GM21367 (cell line): Measurements from ENCODE around the gene STX4.
"Not testable (repeated sequence)": the region's sequence is repeated elsewhere in the genome, so short reads cannot be mapped to it uniquely, and the experiment has no call there.

ENCODE experiments used
- ATAC-seq: cut with Tn5 transposase; IDR thresholded peaks from one replicate; pipeline ENCODE4 v1.9.1; 2021; ENCODE audit not compliant: unreplicated experiment

Gene STX4

DNA sequence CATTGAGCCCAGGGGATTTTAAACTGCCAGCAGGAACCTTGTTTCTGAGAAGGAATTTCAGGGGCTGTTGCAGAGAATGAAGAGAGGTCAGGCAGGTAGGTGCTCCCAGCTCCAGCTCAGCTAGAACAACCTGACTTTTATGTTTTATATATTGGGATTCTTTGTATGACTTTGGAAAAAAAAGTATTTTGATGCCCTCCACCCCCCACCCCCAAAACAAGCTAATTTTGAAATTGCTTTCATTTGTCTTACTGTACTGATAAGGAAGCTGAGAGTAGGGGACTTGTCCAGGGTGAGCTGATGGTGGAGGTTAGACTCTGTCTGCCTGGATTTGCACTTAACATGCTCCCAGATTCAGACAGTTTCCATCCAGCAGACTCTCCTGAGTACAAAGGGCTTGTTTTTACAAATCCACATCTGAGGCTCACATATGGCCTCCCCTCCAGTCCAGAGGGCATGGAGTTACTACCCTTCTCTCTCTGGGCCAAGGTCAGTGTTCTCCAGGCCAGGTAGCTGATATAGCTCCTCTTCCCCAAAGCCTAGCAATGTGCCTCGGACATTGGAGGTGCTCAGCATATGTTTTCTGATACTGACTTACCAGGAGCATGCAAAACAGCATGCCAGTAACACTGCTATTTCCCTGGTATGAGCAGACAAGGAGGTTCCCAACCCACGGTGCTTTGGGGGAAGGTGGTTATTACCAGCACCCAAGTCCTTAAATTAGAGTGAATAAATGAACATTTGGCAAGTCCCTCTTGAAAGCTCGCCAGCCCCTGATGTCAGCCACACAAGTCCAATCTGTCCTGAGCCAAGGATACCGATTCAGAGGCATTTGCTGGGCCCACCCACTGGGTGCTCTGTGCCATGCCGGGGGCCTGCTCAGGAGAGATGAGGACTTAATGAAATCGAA is 34.3 kb upstream of the STX4 start:
- no peak for ATAC-seq

DNA sequence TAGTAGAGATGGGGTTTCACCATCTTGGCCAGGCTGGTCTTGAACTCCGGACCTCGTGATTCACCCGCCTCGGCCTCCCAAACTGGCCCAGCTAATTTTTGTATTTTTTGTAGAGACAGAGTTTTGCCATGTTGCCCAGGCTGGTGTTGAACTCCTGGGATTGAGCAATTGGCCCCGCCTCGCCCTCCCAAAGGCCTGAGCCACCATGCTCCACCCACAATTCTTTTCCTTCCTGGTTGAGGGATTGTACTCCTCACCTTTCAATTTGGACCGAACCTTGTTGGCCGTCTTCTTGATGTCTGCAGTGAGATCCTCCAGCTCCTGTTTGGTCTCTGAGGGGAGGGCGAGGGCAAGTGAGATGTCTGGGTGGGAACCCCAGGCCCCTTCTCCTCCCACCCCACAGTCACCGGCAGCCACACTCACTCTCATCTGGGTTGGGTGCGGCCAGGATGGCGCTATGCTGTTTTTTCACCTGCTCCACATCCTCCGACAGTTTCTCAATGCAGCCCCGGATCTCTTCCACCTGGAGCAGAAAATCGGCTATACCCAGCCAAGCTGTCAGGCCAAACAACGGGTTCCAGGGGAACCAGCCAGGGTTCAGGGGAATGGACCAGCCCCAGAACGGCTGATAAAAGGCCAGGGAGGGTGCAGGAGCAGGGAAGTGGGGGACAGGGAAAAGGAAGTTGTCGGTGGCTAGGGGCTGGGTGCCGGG is 32.5 kb upstream of the STX4 start:
- no peak for ATAC-seq

DNA sequence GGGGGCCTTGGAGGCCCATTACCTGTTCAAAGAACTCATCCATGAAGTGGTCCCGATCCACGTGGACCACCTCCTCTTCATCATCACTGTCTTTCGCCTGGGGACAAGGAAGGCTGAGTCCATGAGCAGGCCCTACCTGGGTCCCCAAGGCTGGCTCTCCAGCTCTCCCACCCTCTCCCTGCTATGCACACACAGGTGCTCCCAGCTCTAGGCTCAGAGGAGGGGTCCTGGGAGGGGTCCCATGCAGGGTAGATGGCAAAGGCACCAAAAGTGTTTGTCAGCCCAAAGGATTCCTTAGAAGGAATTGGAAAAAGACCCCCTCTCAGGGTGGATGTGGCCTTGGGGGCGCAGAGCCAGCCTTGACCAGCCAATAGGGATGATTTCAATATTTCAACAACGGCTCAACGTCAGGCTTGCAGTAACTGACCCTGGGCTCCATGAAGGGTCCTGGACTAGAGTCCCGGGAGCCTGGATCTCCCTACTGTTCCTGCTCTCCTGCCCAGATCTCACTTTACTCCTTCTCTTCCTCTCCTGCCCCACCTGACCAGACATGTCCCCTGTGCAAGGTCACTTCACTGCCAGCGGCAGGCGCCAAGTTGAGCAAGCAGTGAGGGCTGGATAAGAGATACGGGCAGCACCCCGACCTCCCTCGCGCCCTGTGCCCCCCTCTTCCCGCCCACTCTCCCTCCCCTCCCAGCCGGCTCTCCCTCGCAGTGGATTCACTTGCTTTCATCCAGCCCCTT is 31.7 kb upstream of the STX4 start:
- ATAC-seq = no peak

DNA sequence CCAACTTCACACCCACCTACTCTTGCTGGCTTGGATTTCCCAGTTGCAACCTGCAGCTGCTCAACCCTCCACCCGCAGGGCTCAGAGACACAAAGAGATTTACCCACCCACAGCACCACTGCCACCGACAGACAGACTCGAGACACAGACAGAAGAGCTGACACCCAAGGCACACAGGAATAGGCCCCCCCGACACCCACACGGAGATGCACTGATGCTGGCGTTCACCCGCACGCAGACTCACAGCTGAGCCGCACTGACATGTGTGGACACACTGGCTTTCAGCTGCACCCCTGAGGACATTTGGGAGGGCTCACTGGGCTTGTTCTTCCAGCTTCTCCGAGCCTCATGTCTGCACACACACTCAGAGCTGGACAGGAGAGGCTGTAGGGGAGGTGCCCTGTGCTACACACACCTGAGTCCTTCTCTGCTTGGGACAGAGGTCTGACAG is 31.1 kb upstream of the STX4 start:
- ATAC-seq = no peak

DNA sequence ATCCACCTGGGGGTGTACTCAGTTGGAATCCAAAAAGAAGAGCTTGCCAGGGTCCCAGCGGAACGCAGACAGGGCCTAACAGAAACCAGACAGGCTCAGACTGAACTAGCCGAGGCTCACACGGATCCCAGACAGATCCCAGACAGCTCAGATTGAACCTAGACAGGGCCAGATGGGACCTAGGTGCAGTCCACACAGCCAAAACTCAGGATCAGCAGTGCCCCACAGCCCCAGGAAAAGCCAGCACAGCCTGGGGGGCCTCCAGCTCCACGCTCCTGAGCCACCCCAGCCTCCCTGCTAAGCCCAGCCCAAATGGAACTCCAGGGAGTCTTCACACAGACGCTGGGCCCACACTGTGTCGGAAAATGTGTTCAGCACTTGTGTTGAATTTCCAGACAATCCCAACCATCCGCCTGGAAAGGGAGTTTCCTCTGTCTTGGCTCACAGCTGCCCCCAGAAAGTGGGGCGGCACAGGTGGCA is 30.5 kb upstream of the STX4 start:
- no peak for ATAC-seq

DNA sequence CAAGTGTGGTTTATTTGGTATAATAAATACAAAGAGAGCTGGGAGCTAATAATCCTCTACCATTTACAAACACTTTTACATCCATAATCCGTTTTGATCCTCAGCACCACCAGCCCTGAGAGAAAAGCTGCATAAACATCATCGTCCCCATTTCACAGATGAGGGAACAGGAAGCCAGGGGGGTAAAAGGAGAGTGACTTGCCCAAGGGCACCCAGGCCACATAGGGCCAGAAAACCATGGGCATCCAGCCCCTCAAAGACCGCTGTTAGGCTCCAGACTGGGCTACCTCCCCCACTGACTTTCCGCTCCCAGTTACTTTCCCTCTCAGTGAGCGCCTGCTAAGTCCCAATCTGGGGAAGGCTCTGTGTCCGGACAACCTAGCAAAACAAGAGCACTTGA is 29.6 kb upstream of the STX4 start:
- no peak for ATAC-seq

DNA sequence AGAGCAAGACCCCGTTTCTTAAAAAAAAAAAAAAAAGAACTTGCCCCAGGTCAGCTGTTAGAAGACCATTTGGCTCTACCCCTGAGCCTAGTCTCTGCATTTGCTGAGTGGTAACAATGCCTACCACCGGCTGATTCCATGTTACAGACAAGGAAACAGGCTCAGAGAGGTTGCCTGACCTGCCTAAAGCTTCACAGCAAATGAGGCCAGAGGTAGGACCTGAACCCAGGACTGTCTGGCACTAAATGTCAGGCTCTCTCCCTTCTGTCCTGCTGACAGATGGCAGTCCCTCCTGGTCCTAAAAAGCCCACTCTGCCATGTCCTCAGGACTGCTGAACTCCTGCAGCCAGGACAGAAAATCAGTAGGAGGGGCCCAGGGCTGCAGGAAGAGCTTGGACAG is 28.7 kb upstream of the STX4 start:
- no peak for ATAC-seq

DNA sequence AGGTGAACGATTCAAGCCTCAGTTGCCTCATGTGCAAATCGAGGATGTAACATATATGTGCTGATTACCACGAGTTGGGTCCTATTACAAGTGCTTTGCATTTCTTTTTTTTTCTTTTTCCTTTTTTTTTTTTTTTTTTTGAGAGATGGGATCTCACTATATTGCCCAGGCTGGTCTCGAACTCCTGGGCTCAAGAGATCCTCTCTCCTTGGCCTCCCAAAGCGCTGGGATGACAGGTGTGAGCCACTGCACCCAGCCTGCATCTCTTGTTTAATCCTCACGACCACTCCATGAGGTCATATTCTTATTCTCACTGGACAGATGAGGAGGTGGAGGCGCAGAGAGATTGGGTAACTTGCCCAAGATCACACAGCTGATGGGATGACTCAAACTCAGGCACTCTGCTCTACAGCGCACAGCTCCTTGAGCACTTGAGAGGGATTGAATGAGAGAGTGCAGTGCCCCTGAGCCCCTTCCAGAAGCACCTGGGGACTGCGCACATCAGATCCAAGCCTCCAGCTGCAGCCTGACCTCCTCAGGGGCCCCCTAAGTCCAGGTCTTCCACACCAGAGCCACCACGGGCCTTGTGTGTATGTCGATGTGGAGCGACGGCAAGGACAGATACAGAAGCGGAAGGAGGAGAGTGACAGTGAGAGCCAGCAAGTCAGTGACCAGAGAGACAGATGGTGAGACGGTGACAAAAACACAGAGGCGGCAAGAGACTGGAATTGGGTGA is 27.8 kb upstream of the STX4 start:
- no peak for ATAC-seq

DNA sequence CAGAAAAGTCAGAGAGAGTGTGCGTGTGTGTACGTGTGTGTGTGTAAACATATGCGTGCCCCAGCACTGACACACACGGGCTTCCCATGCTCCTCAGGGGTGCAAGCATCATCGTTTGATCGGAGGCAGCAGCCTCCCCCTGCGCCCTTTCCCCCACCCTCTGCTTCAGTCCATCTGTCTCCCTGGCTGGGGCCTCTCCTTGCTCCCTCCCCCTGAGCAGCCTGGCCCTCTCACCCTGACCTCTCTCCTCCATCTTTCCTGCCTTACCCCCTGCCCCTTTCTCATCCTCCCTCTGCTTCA is 27.3 kb upstream of the STX4 start:
- ATAC-seq = no peak

DNA sequence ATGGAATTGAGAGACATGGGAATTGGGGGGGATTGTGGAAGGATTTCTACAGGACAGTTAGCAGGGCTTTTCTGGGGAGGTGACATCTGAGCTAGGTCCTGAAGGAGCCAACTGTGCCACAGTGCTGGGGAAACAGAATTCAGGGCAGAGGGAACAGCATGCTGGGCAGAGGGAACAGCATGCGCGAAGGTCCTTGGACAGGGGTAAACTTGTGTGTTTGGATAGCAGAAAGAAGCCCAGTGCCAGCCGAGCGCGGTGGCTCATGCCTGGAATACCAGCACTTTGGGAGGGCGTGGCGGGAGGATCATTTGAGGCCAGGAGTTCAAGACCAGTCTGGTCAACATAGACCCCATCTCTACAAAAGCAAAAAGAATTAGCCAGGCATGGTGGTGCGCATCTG is 26.8 kb upstream of the STX4 start:
- ATAC-seq = no peak

DNA sequence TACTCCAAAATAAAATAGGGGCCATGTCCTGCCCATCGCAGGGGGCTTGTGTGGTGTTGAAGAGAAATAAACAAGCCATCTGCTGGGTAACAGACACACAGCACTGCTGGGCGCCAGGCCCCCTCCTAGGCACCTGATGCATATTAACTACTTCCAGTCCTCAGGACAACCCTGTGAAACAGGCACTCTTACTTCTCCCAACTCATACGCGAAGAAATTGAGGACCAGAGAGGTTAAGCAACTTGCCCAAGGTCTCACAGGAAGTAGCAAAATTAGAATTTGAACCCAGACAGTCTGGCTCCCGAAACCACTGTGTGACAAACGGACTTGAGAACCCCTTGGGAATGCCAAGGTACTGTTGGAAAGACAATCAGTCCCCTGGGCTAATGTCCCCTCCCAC is 25.7 kb upstream of the STX4 start:
- ATAC-seq = no peak

DNA sequence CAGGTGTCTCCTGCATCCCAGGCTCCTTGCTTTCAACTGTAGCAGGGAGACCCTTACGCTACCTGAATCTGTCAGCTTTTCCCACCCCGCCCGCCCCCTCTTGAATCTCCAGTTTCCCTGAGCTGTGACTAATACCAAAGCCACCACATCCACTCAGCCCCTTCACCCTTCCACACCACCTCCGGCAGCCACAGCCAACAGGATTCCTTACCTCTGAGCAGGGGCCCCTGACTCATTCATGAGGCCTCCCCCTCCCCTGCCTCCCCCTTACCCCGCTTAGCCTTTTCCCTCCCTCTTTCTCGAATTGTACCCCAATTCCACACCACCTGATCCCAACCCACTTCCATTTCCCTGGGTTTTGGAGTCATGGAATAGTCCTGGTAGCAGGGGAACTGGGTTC is 25.2 kb upstream of the STX4 start:
- no peak for ATAC-seq

DNA sequence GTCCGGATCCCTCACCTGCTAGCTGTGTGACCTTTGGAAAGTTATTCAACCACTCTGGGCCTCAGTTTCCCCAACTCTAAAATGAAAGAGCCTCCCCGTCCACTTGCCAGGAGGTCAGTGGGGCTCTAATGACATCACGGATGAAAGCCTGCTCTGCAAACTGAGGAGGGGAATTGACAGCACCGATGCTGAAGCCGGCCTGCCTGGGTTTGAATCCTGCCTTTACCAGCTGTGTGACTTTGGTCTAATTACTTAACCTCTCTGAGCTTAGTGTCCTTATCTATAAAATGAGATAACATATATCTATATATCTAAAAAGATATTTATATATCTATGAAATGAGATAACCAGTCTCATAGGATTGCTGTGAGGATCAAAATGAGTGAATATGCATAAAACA is 24.8 kb upstream of the STX4 start:
- no peak for ATAC-seq

DNA sequence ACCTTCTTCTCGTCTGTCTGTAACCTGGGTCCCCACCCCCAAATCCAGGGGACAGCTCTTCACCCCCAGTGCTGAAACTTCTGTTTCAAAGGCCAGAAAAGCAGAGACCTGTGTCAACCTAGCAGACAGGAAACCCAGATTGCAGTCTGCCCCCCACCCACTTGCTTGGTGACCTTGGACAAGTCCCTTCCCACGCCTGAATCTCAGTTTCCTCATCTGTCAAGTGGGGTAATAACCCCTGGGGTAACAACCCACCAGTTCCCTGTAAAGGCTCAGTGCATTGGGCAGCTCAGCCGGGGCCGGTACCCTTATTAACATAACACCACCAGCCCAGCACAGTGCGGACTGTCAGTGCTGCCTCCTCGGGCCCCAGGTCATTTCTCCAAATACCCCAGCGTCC is 24.2 kb upstream of the STX4 start:
- no peak for ATAC-seq

DNA sequence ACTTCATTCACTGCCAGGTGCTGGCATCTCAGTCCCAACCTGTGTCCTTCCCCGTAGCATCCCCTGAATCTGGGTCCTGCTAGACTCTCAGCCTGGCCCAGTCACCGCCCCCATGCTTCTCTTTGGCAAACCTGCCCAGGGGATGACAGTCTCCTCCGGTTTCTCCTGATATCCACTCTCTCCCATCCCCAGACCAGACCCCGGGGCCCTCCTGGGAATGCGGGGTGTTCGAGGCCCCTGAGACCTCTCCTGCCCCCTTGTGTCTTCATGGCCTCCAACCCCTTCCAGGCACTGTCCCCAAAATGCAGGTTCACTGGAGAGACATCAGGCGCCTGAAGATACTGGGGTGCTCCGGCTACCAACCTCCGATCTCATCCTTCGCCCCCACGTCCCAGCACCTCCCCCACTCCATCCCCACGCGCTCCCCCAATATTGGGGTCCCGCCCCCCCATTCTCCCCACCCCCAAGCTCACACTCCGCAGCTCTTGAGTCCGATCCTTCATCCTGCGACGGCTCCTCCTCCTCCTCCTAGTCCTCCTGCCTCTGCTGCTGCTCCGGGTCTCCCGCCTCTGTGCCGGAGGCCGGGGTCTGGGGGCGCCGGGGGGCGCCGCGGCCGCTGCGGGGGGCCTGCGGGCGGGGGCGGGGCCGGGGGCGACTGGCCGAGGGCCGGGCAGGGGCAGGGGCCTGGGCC is 23.3 kb upstream of the STX4 start:
- no peak for ATAC-seq

DNA sequence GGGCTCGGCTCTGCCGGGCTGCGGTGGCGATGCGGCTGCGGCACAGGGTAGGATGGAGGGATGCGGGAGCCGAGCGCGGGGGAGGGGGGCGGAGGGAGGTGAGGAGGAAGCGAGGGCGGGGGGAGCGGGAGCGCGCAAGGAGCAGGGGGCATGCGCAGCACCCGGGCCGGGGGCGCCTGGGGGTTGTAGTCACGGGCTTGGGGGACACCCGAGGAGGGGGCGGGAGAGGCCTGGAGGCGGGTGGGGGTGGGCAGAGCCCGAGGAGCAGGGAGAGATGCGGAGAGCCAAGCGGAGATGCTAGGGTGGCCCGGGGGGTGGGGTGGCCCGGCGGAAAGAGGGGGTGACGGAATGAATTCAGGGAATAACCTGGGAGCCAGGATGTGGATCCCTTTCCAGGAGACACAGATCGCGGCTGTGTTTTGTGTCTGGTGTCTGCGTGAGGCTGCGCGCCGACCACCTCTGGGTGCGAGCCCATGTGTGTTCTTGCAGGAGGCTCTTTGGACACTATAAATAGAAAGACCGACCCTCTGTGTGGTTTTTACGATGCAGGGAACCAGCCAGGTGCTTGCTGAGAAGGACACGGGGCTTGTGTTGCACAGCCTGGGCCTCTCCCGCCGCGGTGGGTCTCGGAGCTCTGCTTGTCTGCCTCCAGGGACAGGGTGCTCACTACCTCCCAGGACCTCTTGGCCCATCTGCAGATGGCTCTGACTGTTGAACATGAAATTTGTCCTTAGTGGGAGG is 22.6 kb upstream of the STX4 start, which contains the start of gene STX1B:
STX1B (minus strand) TSS at position 54 of the 741 bp plus-strand sequence. CDS start 242 bp downstream, outside the sequence.
- no peak for ATAC-seq

DNA sequence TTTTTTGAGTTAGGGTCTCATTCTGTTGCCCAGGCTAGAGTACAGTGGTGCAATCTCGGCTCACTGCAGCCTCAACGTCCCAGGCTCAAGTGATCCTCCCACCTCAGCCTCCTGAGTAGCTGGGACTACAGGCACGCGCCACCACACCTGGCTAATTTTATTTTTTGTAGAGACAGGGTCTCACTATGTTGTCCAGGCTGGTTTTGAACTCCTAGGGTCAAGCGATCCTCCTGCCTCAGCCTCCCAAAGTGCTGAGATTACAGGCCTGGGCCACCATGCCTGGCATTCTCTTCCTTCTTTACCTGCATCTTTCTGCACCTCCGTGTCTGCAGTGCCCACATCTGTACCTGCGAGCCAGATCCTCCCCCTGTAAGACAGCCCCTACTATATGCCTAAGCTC is 21.5 kb upstream of the STX4 start:
- not testable (repeated sequence) for ATAC-seq

DNA sequence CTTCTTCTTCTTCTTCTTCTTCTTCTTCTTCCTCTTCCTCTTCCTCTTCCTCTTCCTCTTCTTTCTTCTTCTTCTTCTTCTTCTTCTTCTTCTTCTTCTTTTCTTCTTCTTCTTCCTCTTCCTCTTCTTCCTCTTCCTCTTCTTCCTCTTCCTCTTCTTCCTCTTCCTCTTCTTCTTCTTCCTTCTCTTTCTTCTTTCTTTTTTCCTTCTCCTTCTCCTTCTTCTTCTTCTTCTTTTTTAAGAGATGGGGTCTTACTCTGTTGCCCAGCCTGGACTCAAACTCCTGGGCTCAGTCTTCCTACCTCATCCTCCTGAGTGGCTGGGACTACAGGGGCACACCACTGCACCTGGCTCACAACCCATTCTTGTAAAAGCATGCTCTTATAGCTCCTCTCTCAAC is 20.1 kb upstream of the STX4 start:
- ATAC-seq = not testable (repeated sequence)

DNA sequence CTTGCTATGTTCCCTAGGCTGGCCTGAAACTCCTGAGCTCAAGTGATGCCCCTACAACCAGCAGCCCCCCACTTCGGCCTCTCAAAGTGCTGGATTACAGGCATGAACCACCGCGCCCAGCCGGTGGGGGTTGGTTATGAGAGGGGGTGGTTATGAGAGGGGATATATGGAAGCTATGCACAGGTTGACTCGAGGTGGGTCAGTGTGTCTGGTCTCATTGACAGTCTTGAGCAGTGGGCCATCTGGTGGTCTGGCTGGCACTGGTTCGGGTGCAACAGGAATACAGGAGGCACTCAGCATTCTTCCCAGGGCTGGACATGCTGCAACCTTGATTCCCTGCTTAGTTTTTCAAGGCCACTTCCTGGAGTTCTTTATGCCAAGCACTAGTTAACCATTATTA is 17.3 kb upstream of the STX4 start:
- ATAC-seq = no peak

DNA sequence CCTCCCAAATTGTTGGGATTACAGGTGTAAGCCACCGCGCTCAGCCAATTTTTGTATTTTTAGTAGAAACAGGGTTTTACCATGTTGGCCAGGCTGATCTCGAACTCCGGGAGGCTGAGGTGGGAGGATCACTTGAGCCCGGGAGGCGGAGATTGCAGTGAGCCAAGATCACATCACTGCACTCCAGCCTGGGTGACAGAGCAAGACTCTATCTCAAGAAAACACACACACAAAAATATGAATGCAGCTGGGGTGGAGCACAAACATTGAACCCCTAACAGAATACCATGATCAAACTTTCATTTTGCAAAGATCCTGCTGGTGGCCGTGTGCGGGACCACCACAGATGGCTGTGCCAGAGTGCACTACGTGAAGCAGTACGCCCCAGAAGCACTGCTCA is 15.6 kb upstream of the STX4 start:
- not testable (repeated sequence) for ATAC-seq
